Sigmoid colon (tissue), 7 donors: ENCODE data around the gene CRYBG1. TPM values are rescaled to one million over a fixed set of nuclear protein-coding genes. Genes with fewer than 3 reads are reported as not detected.
"Not testable (repeated sequence)": the region's sequence is repeated elsewhere in the genome, so short reads cannot be mapped to it uniquely, and the experiment has no call there.

ENCODE experiments used
- DNase-seq: peaks from one replicate; pipeline ENCODE4 v3.0.0-alpha.2; 2019
- H3K27ac ChIP-seq, 4 donors: fragments of 200-600 bp; sonication (generic); one replicate each; pipeline ENCODE4 v1.5.1; 2016 to 2019; ENCODE audit warnings: mild to moderate bottlenecking in 1 of 4
- H3K27me3 ChIP-seq, 3 donors: fragments of 200-600 bp; sonication (generic); one replicate each; pipeline ENCODE4 v1.5.1; 2019; ENCODE audit warnings: mild to moderate bottlenecking in 1 of 3
- H3K36me3 ChIP-seq, 4 donors: fragments of 200-600 bp; sonication (generic); one replicate each; pipeline ENCODE4 v1.5.1; 2016 to 2019
- H3K4me1 ChIP-seq, 4 donors: fragments of 200-600 bp; sonication (generic); one replicate each; pipeline ENCODE4 v1.5.1; 2017 to 2019
- H3K4me3 ChIP-seq, 4 donors: fragments of 200-600 bp; sonication (generic); one replicate each; pipeline ENCODE4 v1.5.1; 2017 to 2019; ENCODE audit warnings: mild to moderate bottlenecking in 2 of 4, moderate library complexity in 1 of 4
- H3K9me3 ChIP-seq, 4 donors: fragments of 200-600 bp in 3 of 4; sonication (generic) in 3 of 4; one replicate each; pipeline versions ENCODE4 v1.5.1 to v1.6.1; 2013 to 2019
- CTCF ChIP-seq, 4 experiments: fragments of 450-650 bp in 3 of 4; fragments of 200-600 bp in 1 of 4; IDR thresholded peaks; one replicate each; pipeline ENCODE4 v1.5.1; 2016 to 2019; ENCODE audit warnings: antibody characterized with exemption in 4 of 4, mild to moderate bottlenecking in 3 of 4, moderate library complexity in 2 of 4
- EP300 ChIP-seq, 4 donors: sonication (generic); formaldehyde crosslinking; IDR thresholded peaks; one replicate each; pipeline ENCODE4 v1.6.1; 2017; ENCODE audit warnings: antibody characterized with exemption in 4 of 4
- POLR2A ChIP-seq, 2 donors: fragments of 450-650 bp; IDR thresholded peaks; one replicate each; pipeline ENCODE4 v1.6.1; 2016; ENCODE audit warnings: antibody characterized with exemption in 2 of 2, mild to moderate bottlenecking in 2 of 2, moderate library complexity in 2 of 2
- POLR2AphosphoS5 ChIP-seq, 4 donors: sonication (generic); formaldehyde crosslinking; IDR thresholded peaks; one replicate each; pipeline ENCODE4 v1.6.1; 2017; ENCODE audit warnings: antibody characterized with exemption in 4 of 4
- WGBS, 2 donors: extraction: QIAGEN DNeasy Blood & Tissue Kit; methylation state at CpG; one replicate each; pipeline ENCODE4 v1.1.7; 2013; 5-methylcytosine and 5-hydroxymethylcytosine counted together
- intact Hi-C: fragments of 100-400 bp; cut with DNase I; formaldehyde crosslinking; loops from one replicate; pipeline ENCODE4 v1.15.1; 2023
- polyA plus RNA-seq, 3 donors: library from polyadenylated mRNA; stranded (reverse); fragments of 200-250 nt; gene quantifications; one replicate each; pipeline ENCODE4 v1.2.3, GENCODE V29; 2013
- total RNA-seq, 4 donors: library from RNA; depleted of rRNA; stranded (reverse); fragments of >200 nt; gene quantifications; one replicate each; pipeline ENCODE4 v1.1.0, GENCODE V29; 2016
- donor health status: healthy with polysubstance abuse.
- donor health status: Bipolar disorder and iron deficiency.
- donor health status: healthy.

Gene CRYBG1
- total and polyA plus RNA-seq, 7 donors: 5.8 to 26.5 (median 10.2) TPM

DNA sequence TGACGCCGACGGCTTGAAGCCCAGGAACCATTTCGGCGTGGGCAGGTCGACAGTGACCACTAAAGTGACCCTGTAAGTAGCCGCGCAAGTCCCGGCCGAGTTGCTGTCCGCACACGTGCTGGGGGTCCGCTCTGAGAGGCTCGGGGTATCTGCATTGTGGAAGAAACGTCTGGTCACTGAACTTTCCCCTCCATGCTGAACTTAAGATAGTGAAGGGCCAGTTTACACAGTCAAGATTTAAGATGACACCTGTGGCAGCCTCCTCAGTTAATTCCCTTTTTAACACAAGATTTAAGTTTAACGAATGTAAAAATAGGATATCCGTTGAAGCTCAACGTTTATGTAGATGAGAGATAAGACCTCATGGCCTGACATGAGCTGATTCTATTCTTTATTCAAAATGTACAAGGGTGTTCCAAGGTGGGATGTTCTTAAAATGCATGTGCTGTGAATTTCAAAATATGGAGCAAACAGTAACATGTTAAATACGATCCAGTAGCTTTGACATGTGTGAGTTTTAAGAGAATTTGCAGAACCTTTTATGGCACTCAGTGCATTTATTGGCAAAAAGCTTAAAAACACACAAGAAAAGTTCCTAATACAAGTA is 152.6 kb downstream of the CRYBG1 start:
- intact Hi-C loops: loop anchor here (5.0 kb wide), 1 partner anchor 151 kb away; the partner anchor contains the start of gene CRYBG1

GRCh38 chr6:106513808-106514582 is 153.5 kb downstream of the CRYBG1 start:
- Histone ChIP-seq H3K9me3 (no peaks in the 10 kb centered on the region), H3K4me3 (peak overlapping the region in 1 of 4 donors; percentile 85), H3K27ac (peak overlapping the region in 3 of 4 donors; percentile 77 to 83 (median 77)), H3K36me3 (no peaks in the 10 kb centered on the region), H3K4me1 (peaks cover 0 to 46% (median 33%) of the 10 kb centered on the region in 4 donors), H3K27me3 (peaks cover 0 to 43% (median 5%) of the 10 kb centered on the region in 3 donors)
- no peak for DNase-seq
- 14 to 34% methylated on average over 3 of the region's 3 CpGs for WGBS, 2 donors
- intact Hi-C loops: loop anchor here (5.0 kb wide), 1 partner anchor 152 kb away; the partner anchor contains the start of gene CRYBG1
- no peak for TF ChIP-seq POLR2A (IDR thresholded peaks at IDR 0.05)
- no peak for TF ChIP-seq EP300 (IDR thresholded peaks at IDR 0.05)
- TF ChIP-seq POLR2AphosphoS5 (IDR thresholded peaks at IDR 0.05): no peak
- TF ChIP-seq CTCF (IDR thresholded peaks at IDR 0.05): no peak

More for the DNA sequence above, 152.6 kb downstream of the CRYBG1 start:
- Histone ChIP-seq H3K9me3 (no peaks in the 10 kb centered on the region), H3K4me3 (peak overlapping the region; percentile 70 to 85 (median 72)), H3K27ac (peak overlapping the region; percentile 77 to 83 (median 78)), H3K4me1 (peaks cover 0 to 46% (median 33%) of the 10 kb centered on the region in 4 donors), H3K36me3 (no peaks in the 10 kb centered on the region), H3K27me3 (peaks cover 2 to 52% (median 5%) of the 10 kb centered on the region in 3 donors)
- 1 to 4% methylated on average over 19 of the region's 19 CpGs for WGBS, 2 donors
- no peak for DNase-seq
- TF ChIP-seq CTCF (IDR thresholded peaks at IDR 0.05) (no peak), POLR2A (IDR thresholded peaks at IDR 0.05) (no peak), EP300 (IDR thresholded peaks at IDR 0.05) (no peak), POLR2AphosphoS5 (IDR thresholded peaks at IDR 0.05) (no peak)

DNA sequence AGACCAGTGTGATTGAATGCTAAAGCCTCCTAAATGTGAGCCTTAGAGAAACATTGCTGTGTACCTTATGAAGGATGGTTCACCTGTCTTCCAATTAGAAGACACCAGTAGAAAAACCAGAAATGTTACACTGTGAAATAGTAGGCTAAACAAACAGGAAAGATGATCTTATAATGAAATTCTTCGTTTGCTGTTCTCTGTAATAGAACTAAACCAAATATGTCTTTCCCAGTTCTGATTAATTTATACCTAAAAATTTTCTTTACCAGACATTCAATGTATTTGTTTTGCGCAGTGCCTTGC is 154.0 kb downstream of the CRYBG1 start:
- Histone ChIP-seq H3K9me3 (no peaks in the 10 kb centered on the region), H3K4me3 (no peak overlapping the region), H3K27ac (peak overlapping the region in 2 of 4 donors; percentile 77 to 83), H3K36me3 (no peaks in the 10 kb centered on the region), H3K4me1 (peaks cover 0 to 47% (median 32%) of the 10 kb centered on the region in 4 donors), H3K27me3 (peaks cover 0 to 38% (median 5%) of the 10 kb centered on the region in 3 donors)
- WGBS, 2 donors: 18 to 62% methylated on average over 2 of the region's 2 CpGs
- DNase-seq: no peak
- TF ChIP-seq POLR2AphosphoS5 (IDR thresholded peaks at IDR 0.05) (no peak), POLR2A (IDR thresholded peaks at IDR 0.05) (no peak), EP300 (IDR thresholded peaks at IDR 0.05) (no peak), CTCF (IDR thresholded peaks at IDR 0.05) (no peak)
- intact Hi-C loops: loop anchor here (5.0 kb wide), 1 partner anchor 152 kb away; the partner anchor contains the start of gene CRYBG1

DNA sequence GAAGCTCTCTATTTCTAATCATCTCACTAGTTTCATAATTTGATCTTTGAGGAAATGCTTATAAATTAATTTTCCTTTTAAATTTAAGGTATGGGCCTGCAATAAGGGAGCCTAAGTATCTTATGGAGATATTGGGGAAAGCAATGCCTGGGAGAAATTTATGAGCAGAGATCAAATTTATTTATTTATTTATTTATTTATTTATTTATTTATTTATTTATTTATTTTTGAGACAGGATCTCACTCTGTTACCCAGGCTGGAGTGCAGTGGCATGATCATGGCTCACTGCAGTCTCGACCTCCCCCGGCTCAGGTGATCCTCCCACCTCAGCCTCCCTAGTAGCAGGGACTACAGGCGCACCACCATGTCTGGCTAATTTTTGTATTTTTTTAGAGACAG is 155.1 kb downstream of the CRYBG1 start:
- H3K27ac ChIP-seq: not testable (repeated sequence)
- H3K4me1 ChIP-seq: peaks cover 0 to 38% (median 24%) of the 10 kb centered on the region in 4 donors

DNA sequence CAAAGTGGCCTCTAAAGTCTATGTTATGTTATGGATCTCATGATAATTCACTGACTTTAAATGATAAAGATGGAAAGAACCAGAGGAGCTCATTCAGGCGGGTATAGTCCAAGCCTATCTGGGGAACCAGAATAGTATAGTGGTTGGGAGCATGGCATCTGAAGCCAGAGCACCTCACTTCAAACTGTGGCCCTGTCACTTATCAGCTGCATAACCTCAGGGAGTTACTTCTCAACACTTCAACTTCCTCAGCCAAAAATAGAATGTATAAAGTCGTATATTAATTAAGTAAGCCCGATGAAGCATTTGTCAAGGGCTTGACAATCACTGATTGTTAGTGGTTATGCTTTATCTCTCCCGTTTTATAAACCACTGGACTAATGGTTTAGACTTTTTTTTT is 156.1 kb downstream of the CRYBG1 start:
- intact Hi-C loops: no loop called here
- Histone ChIP-seq H3K4me1 (peaks cover 0 to 28% (median 16%) of the 10 kb centered on the region in 4 donors), H3K36me3 (no peaks in the 10 kb centered on the region), H3K27ac (no peak overlapping the region), H3K9me3 (no peaks in the 10 kb centered on the region), H3K4me3 (no peak overlapping the region), H3K27me3 (peaks cover 0 to 17% (median 3%) of the 10 kb centered on the region in 3 donors)
- TF ChIP-seq POLR2AphosphoS5 (IDR thresholded peaks at IDR 0.05) (no peak), CTCF (IDR thresholded peaks at IDR 0.05) (no peak), EP300 (IDR thresholded peaks at IDR 0.05) (no peak), POLR2A (IDR thresholded peaks at IDR 0.05) (no peak)
- no peak for DNase-seq
- 30 to 38% methylated on average over 4 of the region's 4 CpGs for WGBS, 2 donors

More for the DNA sequence above, 155.1 kb downstream of the CRYBG1 start:
- WGBS, 2 donors: 91 to 99% methylated on average over 3 of the region's 3 CpGs
- peaks cover 0 to 27% (median 5%) of the 10 kb centered on the region in 3 donors for H3K27me3 ChIP-seq
- H3K4me3 ChIP-seq, H3K36me3 ChIP-seq, H3K9me3 ChIP-seq, intact Hi-C loops, DNase-seq: not testable (repeated sequence)
